Mucosa of rectum (tissue), 2 donors: ENCODE measurements around the gene BGLAP.
"Not testable (repeated sequence)": the region's sequence is repeated elsewhere in the genome, so short reads cannot be mapped to it uniquely, and the experiment has no call there.

Experiments used
- H3K27ac ChIP-seq, 2 donors: one replicate each; pipeline ENCODE4 v1.7.0; 2013; ENCODE audit warnings: inconsistent platforms in 2 of 2, low read depth in 2 of 2, low read length in 2 of 2
- H3K27me3 ChIP-seq, 2 donors: one replicate each; pipeline ENCODE4 v1.7.0; 2013; ENCODE audit warnings: low read length in 2 of 2; ENCODE audit not compliant: control insufficient read depth in 2 of 2, insufficient read depth in 2 of 2
- H3K36me3 ChIP-seq, 2 donors: one replicate each; pipeline ENCODE4 v1.7.0; 2013; ENCODE audit warnings: low read length in 2 of 2; ENCODE audit not compliant: control insufficient read depth in 2 of 2, insufficient read depth in 2 of 2
- H3K4me1 ChIP-seq, 2 donors: one replicate each; pipeline ENCODE4 v1.7.0; 2013; ENCODE audit warnings: low read length in 2 of 2, mild to moderate bottlenecking in 1 of 2; ENCODE audit not compliant: control insufficient read depth in 2 of 2, insufficient read depth in 2 of 2
- H3K4me3 ChIP-seq, 2 donors: one replicate each; pipeline ENCODE4 v1.7.0; 2013; ENCODE audit warnings: low read length in 2 of 2
- H3K9ac ChIP-seq, 2 donors: one replicate each; pipeline ENCODE4 v1.7.0; 2013; ENCODE audit warnings: low read length in 2 of 2, low read depth in 1 of 2, mild to moderate bottlenecking in 1 of 2
- H3K9me3 ChIP-seq, 2 donors: one replicate each; pipeline ENCODE4 v1.7.0; 2013; ENCODE audit warnings: low read length in 2 of 2; ENCODE audit not compliant: control insufficient read depth in 2 of 2
- donor health status: healthy.
- donor health status: Normal muscosa, but diverticular disease.

The BGLAP gene

GRCh38 chr1:156211243-156211642 is 30.7 kb upstream of the BGLAP start:
- Histone ChIP-seq H3K9me3 (no peaks in the 10 kb centered on the region), H3K4me3 (no peak overlapping the region), H3K9ac (no peak overlapping the region), H3K4me1 (peaks cover 4 to 7% of the 10 kb centered on the region in 2 donors), H3K27me3 (no peaks in the 10 kb centered on the region), H3K27ac (no peak overlapping the region), H3K36me3 (peaks cover 14 to 27% of the 10 kb centered on the region in 2 donors)

- H3K9ac ChIP-seq, result peak overlapping the region; percentile 35 to 91
- H3K36me3 ChIP-seq, result peaks cover 14 to 25% of the 10 kb centered on the region in 2 donors
- peak overlapping the region; percentile 94 to 100 for H3K4me3 ChIP-seq
- H3K27me3 ChIP-seq, result no peaks in the 10 kb centered on the region
- H3K4me1 ChIP-seq, result peaks cover 4 to 7% of the 10 kb centered on the region in 2 donors
- H3K9me3 ChIP-seq, result no peaks in the 10 kb centered on the region
- H3K27ac ChIP-seq, result peak overlapping the region; percentile 96 to 97
Observed at GRCh38 chr1:156212130-156212529, 29.9 kb upstream of the BGLAP start.

DNA sequence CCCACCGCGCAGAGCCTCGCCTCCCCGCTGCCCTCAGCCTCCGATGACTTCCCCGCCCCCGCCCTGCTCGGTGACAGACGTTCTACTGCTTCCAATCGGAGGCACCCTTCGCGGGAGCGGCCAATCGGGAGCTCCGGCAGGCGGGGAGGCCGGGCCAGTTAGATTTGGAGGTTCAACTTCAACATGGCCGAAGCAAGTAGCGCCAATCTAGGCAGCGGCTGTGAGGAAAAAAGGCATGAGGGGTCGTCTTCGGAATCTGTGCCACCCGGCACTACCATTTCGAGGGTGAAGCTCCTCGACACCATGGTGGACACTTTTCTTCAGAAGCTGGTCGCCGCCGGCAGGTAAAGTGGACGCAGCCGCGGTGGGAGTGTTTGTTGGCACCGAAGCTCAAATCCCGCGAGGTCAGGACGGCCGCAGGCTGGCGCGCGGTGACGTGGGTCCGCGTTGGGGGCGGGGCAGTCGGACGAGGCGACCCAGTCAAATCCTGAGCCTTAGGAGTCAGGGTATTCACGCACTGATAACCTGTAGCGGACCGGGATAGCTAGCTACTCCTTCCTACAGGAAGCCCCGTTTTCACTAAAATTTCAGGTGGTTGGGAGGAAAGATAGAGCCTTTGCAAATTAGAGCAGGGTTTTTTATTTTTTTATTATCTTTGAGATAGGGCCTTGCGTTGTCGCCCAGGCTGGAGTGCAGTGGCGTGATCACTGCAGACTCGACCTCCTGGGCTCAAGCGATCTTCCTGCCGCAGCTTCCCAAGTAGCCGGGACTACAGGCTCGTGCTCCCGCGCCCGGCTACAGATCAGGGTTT is 28.9 kb upstream of the BGLAP start, which contains the start of gene PMF1:
PMF1 (plus strand) TSS at position 175 of the 811 bp plus-strand sequence; CDS start at position 184, 9 bp downstream.
- H3K9me3 ChIP-seq, result no peaks in the 10 kb centered on the region
- H3K36me3 ChIP-seq, result peaks cover 9 to 20% of the 10 kb centered on the region in 2 donors
- peak within 1 kb of the TSS; percentile 91 to 95 for H3K9ac ChIP-seq
- peak within 1 kb of the TSS; percentile 94 to 100 for H3K4me3 ChIP-seq
- peak within 1 kb of the TSS; percentile 96 to 97 for H3K27ac ChIP-seq
- H3K27me3 ChIP-seq, result no peaks in the 10 kb centered on the region
- H3K4me1 ChIP-seq, result peaks cover 4 to 7% of the 10 kb centered on the region in 2 donors

- peaks cover 4 to 7% of the 10 kb centered on the region in 2 donors for H3K4me1 ChIP-seq
- no peaks in the 10 kb centered on the region for H3K27me3 ChIP-seq
- peak overlapping the region; percentile 91 to 95 for H3K9ac ChIP-seq
- peak overlapping the region; percentile 94 to 100 for H3K4me3 ChIP-seq
- H3K27ac ChIP-seq, result peak overlapping the region; percentile 96 to 97
- no peaks in the 10 kb centered on the region for H3K9me3 ChIP-seq
- peaks cover 9 to 19% of the 10 kb centered on the region in 2 donors for H3K36me3 ChIP-seq
Observed at GRCh38 chr1:156213644-156213966, 28.4 kb upstream of the BGLAP start.

DNA sequence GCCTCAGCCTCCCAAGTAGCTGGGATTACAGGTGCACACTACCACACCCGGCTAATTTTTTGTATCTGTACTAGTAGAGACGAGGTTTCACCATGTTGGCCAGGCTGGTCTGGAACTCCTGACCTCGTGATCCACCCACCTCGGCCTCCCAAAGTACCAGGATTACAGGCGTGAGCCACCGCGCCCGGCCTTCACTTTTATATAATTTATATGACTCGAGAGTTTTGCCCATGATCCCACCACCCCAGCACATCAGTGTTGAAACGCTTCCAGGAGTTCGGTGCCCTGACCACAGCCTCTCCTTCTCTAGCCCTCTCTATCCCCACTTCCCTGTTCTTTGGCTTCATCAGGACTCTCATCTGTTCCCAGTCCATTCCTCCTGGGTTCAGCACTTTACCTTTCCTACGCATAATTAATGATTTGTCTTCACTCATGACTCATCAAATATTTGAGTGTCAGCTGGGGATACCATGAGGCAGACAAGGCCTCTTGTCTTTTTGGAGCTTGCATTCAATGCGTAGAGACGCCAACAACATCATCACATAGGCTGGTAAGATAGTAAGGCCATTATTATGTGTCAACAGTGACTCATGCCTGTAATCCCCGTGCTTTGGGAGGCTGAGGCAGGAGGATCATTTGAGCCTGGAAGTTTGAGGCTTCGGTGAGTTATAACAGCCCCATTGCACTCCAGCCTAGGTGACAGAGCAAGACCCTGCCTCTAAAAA is 27.8 kb upstream of the BGLAP start:
- Histone ChIP-seq H3K4me1 (peaks cover 4 to 7% of the 10 kb centered on the region in 2 donors), H3K27ac (no peak overlapping the region), H3K9me3 (no peaks in the 10 kb centered on the region), H3K9ac (peak overlapping the region; percentile 17 to 91), H3K4me3 (peak overlapping the region; percentile 26 to 100), H3K36me3 (peaks cover 9 to 18% of the 10 kb centered on the region in 2 donors), H3K27me3 (no peaks in the 10 kb centered on the region)

GRCh38 chr1:156216361-156217086 is 25.5 kb upstream of the BGLAP start:
- H3K4me1 ChIP-seq, H3K4me3 ChIP-seq, H3K27me3 ChIP-seq, H3K9me3 ChIP-seq, H3K27ac ChIP-seq, H3K9ac ChIP-seq: not testable (repeated sequence)
- H3K36me3 ChIP-seq, result peaks cover 9 to 11% of the 10 kb centered on the region in 2 donors

DNA sequence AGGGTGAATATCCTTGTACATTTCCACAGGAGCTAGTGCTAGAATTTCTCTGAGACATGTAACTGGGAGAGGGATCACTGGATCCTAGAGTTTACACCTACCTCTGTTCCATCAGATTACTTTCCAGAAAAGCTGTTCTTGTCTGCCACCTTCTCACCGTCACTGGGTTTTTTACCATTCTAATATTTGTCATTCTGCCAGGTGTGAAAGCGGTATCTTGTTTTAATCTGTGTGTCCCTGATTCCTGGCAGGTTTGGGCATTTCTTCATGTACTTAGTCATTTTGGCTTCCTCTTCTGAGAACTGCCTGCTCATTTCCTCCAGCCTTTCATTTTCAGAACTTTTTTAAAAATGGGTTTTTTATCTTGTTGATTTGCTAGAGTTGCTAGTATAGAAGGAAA is 24.1 kb upstream of the BGLAP start:
- H3K27ac ChIP-seq, result no peak overlapping the region
- H3K36me3 ChIP-seq, result peaks cover 17 to 20% of the 10 kb centered on the region in 2 donors
- H3K4me1 ChIP-seq, result peaks cover 0 to 7% of the 10 kb centered on the region in 2 donors
- H3K9ac ChIP-seq, result no peak overlapping the region
- no peaks in the 10 kb centered on the region for H3K27me3 ChIP-seq
- no peaks in the 10 kb centered on the region for H3K9me3 ChIP-seq
- no peak overlapping the region for H3K4me3 ChIP-seq

- H3K27ac ChIP-seq, result no peak overlapping the region
Observed at GRCh38 chr1:156220226-156220625, 21.8 kb upstream of the BGLAP start.

DNA sequence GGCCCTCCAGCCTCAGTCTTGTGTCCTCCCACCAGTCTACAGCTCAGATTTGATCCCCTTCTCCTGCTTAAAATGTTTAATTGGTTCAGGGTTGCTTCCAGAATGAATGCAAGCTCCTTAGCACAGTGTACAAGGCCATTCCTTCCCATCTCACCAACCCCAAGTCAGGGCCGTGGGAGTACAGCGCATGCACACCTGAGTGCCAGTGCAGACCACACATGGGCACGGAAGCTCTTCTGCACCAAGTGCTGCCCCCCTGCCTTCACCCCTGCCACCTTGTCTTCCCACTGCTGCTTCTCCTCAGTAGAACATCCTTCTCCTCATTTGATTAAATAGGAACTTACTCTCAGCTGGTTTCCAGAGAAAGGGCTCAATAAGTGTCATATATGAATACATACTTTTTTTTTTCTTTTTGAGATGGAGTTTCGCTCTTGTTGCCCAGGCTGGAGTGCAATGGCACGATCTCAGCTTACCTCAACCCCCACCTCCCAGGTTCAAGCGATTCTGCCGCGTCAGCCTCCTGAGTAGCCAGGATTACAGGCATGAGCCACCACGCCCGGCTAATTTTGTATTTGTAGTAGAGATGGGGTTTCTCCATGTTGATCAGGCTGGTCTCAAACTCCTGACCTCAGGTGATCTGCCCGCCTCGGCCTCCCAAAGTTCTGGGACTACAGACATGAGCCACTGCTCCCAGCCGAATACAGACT is 19.8 kb upstream of the BGLAP start:
- H3K4me1 ChIP-seq, result peaks cover 0 to 5% of the 10 kb centered on the region in 2 donors
- H3K27ac ChIP-seq, result no peak overlapping the region
- H3K4me3 ChIP-seq, result no peak overlapping the region
- H3K36me3 ChIP-seq, result peaks cover 31 to 38% of the 10 kb centered on the region in 2 donors
- H3K27me3 ChIP-seq, result no peaks in the 10 kb centered on the region
- no peak overlapping the region for H3K9ac ChIP-seq
- H3K9me3 ChIP-seq, result no peaks in the 10 kb centered on the region

More at GRCh38 chr1:156220226-156220625, 21.8 kb upstream of the BGLAP start:
- H3K4me3 ChIP-seq, result no peak overlapping the region
- H3K27me3 ChIP-seq, result no peaks in the 10 kb centered on the region
- H3K9me3 ChIP-seq, result no peaks in the 10 kb centered on the region
- H3K36me3 ChIP-seq, result peaks cover 25 to 30% of the 10 kb centered on the region in 2 donors
- H3K9ac ChIP-seq, result no peak overlapping the region
- H3K4me1 ChIP-seq, result no peaks in the 10 kb centered on the region
